GM21786 (cell line): ENCODE results near the gene HSPA12A.

Experiments used
- ATAC-seq: cut with Tn5 transposase; IDR thresholded peaks from one replicate; pipeline ENCODE4 v1.9.1; 2021; ENCODE audit not compliant: unreplicated experiment

Gene HSPA12A

GRCh38 chr10:116744163-116744753, 1.9 kb upstream of the HSPA12A start:
- no peak for ATAC-seq

GRCh38 chr10:116743266-116744064, 1.1 kb upstream of the HSPA12A start:
- ATAC-seq: no peak

GRCh38 chr10:116741391-116742351, 695 bp downstream of the HSPA12A start:
- ATAC-seq: no peak

GRCh38 chr10:116740971-116741370, 1.4 kb downstream of the HSPA12A start:
- ATAC-seq: no peak

GRCh38 chr10:116738339-116738738, 4.0 kb downstream of the HSPA12A start:
- ATAC-seq: no peak

GRCh38 chr10:116737627-116738327, 4.6 kb downstream of the HSPA12A start:
- no peak for ATAC-seq

- no peak for ATAC-seq
Measured at GRCh38 chr10:116733566-116733965, 8.8 kb downstream of the HSPA12A start.

GRCh38 chr10:116732573-116732972, 9.8 kb downstream of the HSPA12A start:
- no peak for ATAC-seq

GRCh38 chr10:116730464-116731260, 11.7 kb downstream of the HSPA12A start:
- ATAC-seq: no peak

- no peak for ATAC-seq
Measured at GRCh38 chr10:116729243-116729642, 13.1 kb downstream of the HSPA12A start.

GRCh38 chr10:116728526-116729096, 13.8 kb downstream of the HSPA12A start:
- no peak for ATAC-seq

GRCh38 chr10:116723428-116724281, 18.7 kb downstream of the HSPA12A start:
- ATAC-seq: no peak

- no peak for ATAC-seq
Measured at GRCh38 chr10:116722736-116723427, 19.5 kb downstream of the HSPA12A start.

- ATAC-seq: no peak
Measured at GRCh38 chr10:116721547-116722392, 20.6 kb downstream of the HSPA12A start.

- ATAC-seq: no peak
Measured at GRCh38 chr10:116720668-116721546, 21.5 kb downstream of the HSPA12A start.

- no peak for ATAC-seq
Measured at GRCh38 chr10:116720241-116720643, 22.1 kb downstream of the HSPA12A start.
